ENCODE measurements around the gene DZIP1L. TPM values are rescaled to one million over a fixed set of nuclear protein-coding genes. Genes with fewer than 3 reads are reported as not detected.

Gene DZIP1L
- total RNA-seq, 3 donors from 2014 or later: 24.5 to 34.4 (median 25.3) TPM

GRCh38 chr3:138057384-138057783 lies 58.0 kb downstream of the DZIP1L start:
- Histone ChIP-seq H3K27ac (no peak overlapping the region), H3K27me3 (no peaks in the 10 kb centered on the region), H3K9me3 (no peaks in the 10 kb centered on the region), H3K4me1 (no peaks in the 10 kb centered on the region), H3K4me3 (no peak overlapping the region), H3K36me3 (no peaks in the 10 kb centered on the region)
- no peak for DNase-seq (ENCODE audit: low spot score in 2 of 2)
- intact Hi-C loops (cut with DNase I; ENCODE audit: low total_unique reads): no loop called here
- TF ChIP-seq POLR2A (IDR thresholded peaks at IDR 0.05): no peak
- no peak for TF ChIP-seq CTCF (IDR thresholded peaks at IDR 0.05)
- no peak for TF ChIP-seq POLR2AphosphoS5 (IDR thresholded peaks at IDR 0.05)

GRCh38 chr3:138054057-138054456 lies 61.4 kb downstream of the DZIP1L start:
- intact Hi-C loops (cut with DNase I; ENCODE audit: low total_unique reads): no loop called here
- no peak overlapping the region for H3K4me3 ChIP-seq
- H3K9me3 ChIP-seq: no peaks in the 10 kb centered on the region
- H3K36me3 ChIP-seq: no peaks in the 10 kb centered on the region
- H3K27ac ChIP-seq: no peak overlapping the region
- DNase-seq (ENCODE audit: low spot score in 2 of 2): no peak
- TF ChIP-seq CTCF (IDR thresholded peaks at IDR 0.05): no peak
- no peak for TF ChIP-seq POLR2A (IDR thresholded peaks at IDR 0.05)
- TF ChIP-seq POLR2AphosphoS5 (IDR thresholded peaks at IDR 0.05): no peak
- no peaks in the 10 kb centered on the region for H3K27me3 ChIP-seq
- H3K4me1 ChIP-seq: no peaks in the 10 kb centered on the region

GRCh38 chr3:138051947-138052802 lies 63.2 kb downstream of the DZIP1L start:
- Histone ChIP-seq H3K27me3 (no peaks in the 10 kb centered on the region), H3K9me3 (no peaks in the 10 kb centered on the region), H3K4me1 (no peaks in the 10 kb centered on the region), H3K36me3 (no peaks in the 10 kb centered on the region), H3K27ac (no peak overlapping the region), H3K4me3 (no peak overlapping the region)
- TF ChIP-seq POLR2AphosphoS5 (IDR thresholded peaks at IDR 0.05): no peak
- TF ChIP-seq POLR2A (IDR thresholded peaks at IDR 0.05): no peak
- peak in 1 of 3 donors; percentile 31 for TF ChIP-seq CTCF (IDR thresholded peaks at IDR 0.05)
- DNase-seq (ENCODE audit: low spot score in 2 of 2): no peak
- intact Hi-C loops (cut with DNase I; ENCODE audit: low total_unique reads): no loop called here

- Histone ChIP-seq H3K9me3 (no peaks in the 10 kb centered on the region), H3K4me3 (no peak overlapping the region), H3K4me1 (no peaks in the 10 kb centered on the region), H3K36me3 (no peaks in the 10 kb centered on the region), H3K27me3 (no peaks in the 10 kb centered on the region), H3K27ac (no peak overlapping the region)
- no peak for DNase-seq (ENCODE audit: low spot score in 2 of 2)
- intact Hi-C loops (cut with DNase I; ENCODE audit: low total_unique reads): no loop called here
- TF ChIP-seq POLR2A (IDR thresholded peaks at IDR 0.05) (no peak), CTCF (IDR thresholded peaks at IDR 0.05) (no peak), POLR2AphosphoS5 (IDR thresholded peaks at IDR 0.05) (no peak)
Measured at GRCh38 chr3:138049157-138049919, 66.1 kb downstream of the DZIP1L start.
